Measurements from ENCODE around the gene LRP4. TPM values are rescaled to one million over a fixed set of nuclear protein-coding genes. Genes with fewer than 3 reads are reported as not detected.

LRP4 gene
- total and polyA plus RNA-seq, 3 donors from 2014 or later, result 4.9 to 8.1 (median 7.8) TPM

- TF ChIP-seq POLR2A (IDR thresholded peaks at IDR 0.05), result no peak
- no peak for TF ChIP-seq CTCF (IDR thresholded peaks at IDR 0.05)
- intact Hi-C loops (cut with DNase I; ENCODE audit: low total_unique reads), result no loop called here
- no peaks in the 10 kb centered on the region for H3K4me1 ChIP-seq
- 72 to 73% methylated on average over 3 of the region's 3 CpGs for WGBS, 2 donors
- no peak overlapping the region for H3K4me3 ChIP-seq
- no peaks in the 10 kb centered on the region for H3K9me3 ChIP-seq
- no peak for DNase-seq
- H3K27ac ChIP-seq, result no peak overlapping the region
- no peaks in the 10 kb centered on the region for H3K27me3 ChIP-seq
- H3K36me3 ChIP-seq (ENCODE audit: low read depth, missing control alignments), result no peaks in the 10 kb centered on the region
Measured at GRCh38 chr11:46808799-46809431, 109.4 kb downstream of the LRP4 start.

Other genes with a start within 250 kb of the LRP4 start
- 10 to 100 TPM; 50.2 to 68.9 TPM for gene ARHGAP1, start 217.9 kb downstream of the LRP4 start, total RNA-seq
- gene ARHGAP1, start 217.9 kb downstream of the LRP4 start, polyA plus RNA-seq (ENCODE audit: insufficient read depth, low read depth, low replicate concordance), result 39.7 TPM
- 10 to 100 TPM; 18.3 to 27.4 TPM for gene ZNF408, start 217.5 kb downstream of the LRP4 start, total RNA-seq
- gene ZNF408, start 217.5 kb downstream of the LRP4 start, polyA plus RNA-seq (ENCODE audit: insufficient read depth, low read depth, low replicate concordance), result 11.7 TPM
- gene F2, start 199.3 kb downstream of the LRP4 start, total RNA-seq, result 1 to 10 TPM; 2.4 to 3.6 TPM
- gene F2, start 199.3 kb downstream of the LRP4 start, polyA plus RNA-seq (ENCODE audit: insufficient read depth, low read depth, low replicate concordance), result 0.47 TPM
- gene CKAP5, start 72.3 kb downstream of the LRP4 start, total RNA-seq, result 100 to 1,000 TPM in 1 of 2 donors, 10 to 100 TPM in 1; 92.3 to 118 TPM
- gene CKAP5, start 72.3 kb downstream of the LRP4 start, polyA plus RNA-seq (ENCODE audit: insufficient read depth, low read depth, low replicate concordance), result 106 TPM
- gene CSTPP1, start 18.2 kb upstream of the LRP4 start, total RNA-seq, result 10 to 100 TPM; 39.0 to 44.9 TPM
- 70.0 TPM for gene CSTPP1, start 18.2 kb upstream of the LRP4 start, polyA plus RNA-seq (ENCODE audit: insufficient read depth, low read depth, low replicate concordance)

Measured in testis (tissue), 3 donors.